HG03025 (cell line): ENCODE measurements around the gene GAB4.
"Not testable (repeated sequence)": the region's sequence is repeated elsewhere in the genome, so short reads cannot be mapped to it uniquely, and the experiment has no call there.

Source experiments
- ATAC-seq: cut with Tn5 transposase; IDR thresholded peaks from one replicate; pipeline ENCODE4 v1.9.1; 2021; ENCODE audit warnings: mild to moderate bottlenecking, moderate library complexity; ENCODE audit not compliant: unreplicated experiment, low FRiP score

Gene GAB4

GRCh38 chr22:16917144-16918003 lies 90.6 kb downstream of the GAB4 start:
- ATAC-seq, result no peak

- ATAC-seq, result no peak
Observed at GRCh38 chr22:16915701-16916100, 92.3 kb downstream of the GAB4 start.

GRCh38 chr22:16914911-16915310 lies 93.1 kb downstream of the GAB4 start:
- not testable (repeated sequence) for ATAC-seq

GRCh38 chr22:16914006-16914405 lies 94.0 kb downstream of the GAB4 start:
- ATAC-seq, result no peak

- ATAC-seq, result no peak
Observed at GRCh38 chr22:16912281-16912680, 95.7 kb downstream of the GAB4 start.
